Gastrocnemius medialis (tissue), 4 donors: Measurements from ENCODE around the gene USP27X. TPM values are rescaled to one million over a fixed set of nuclear protein-coding genes. Genes with fewer than 3 reads are reported as not detected.
A peak's percentile ranks its signal among the peaks of the same experiment; 100 is the strongest.

Experiments
- ATAC-seq, 2 donors: fragments of 150-250 bp; one replicate each; pipeline ENCODE4 v1.9.1; 2016
- DNase-seq, 2 donors: peaks; one replicate each; pipeline ENCODE4 v3.0.0-alpha.2; 2019
- H3K27ac ChIP-seq, 4 donors: fragments of 200-600 bp; sonication (generic); 1 replicate in 1 of 4; 2 replicates in 3 of 4; pipeline ENCODE4 v1.5.1; 2016 to 2018; ENCODE audit warnings: mild to moderate bottlenecking in 2 of 4, moderate library complexity in 1 of 4
- H3K27me3 ChIP-seq, 3 donors: fragments of 200-600 bp; sonication (generic) in 2 of 3; 1 replicate in 1 of 3; 2 replicates in 2 of 3; pipeline versions ENCODE4 v1.5.1 to v1.6.0; 2016 to 2019; ENCODE audit warnings: mild to moderate bottlenecking in 1 of 3, moderate library complexity in 1 of 3
- H3K36me3 ChIP-seq, 2 donors: fragments of 200-600 bp; sonication (generic) in 1 of 2; one replicate each; pipeline ENCODE4 v1.5.1; 2017 to 2018
- H3K4me1 ChIP-seq, 2 donors: fragments of 200-600 bp; sonication (generic) in 1 of 2; one replicate each; pipeline ENCODE4 v1.5.1; 2016 to 2017; ENCODE audit warnings: mild to moderate bottlenecking in 2 of 2
- H3K4me3 ChIP-seq, 4 donors: fragments of 200-600 bp; sonication (generic) in 3 of 4; 1 replicate in 1 of 4; 2 replicates in 3 of 4; pipeline ENCODE4 v1.5.1; 2016 to 2019; ENCODE audit warnings: mild to moderate bottlenecking in 2 of 4
- H3K9me3 ChIP-seq, 3 donors: fragments of 200-600 bp; sonication (generic) in 2 of 3; 1 replicate in 1 of 3; 2 replicates in 2 of 3; pipeline ENCODE4 v1.5.1; 2016 to 2019
- CTCF ChIP-seq, 5 experiments: fragments of 450-650 bp in 3 of 5; fragments of 200-600 bp in 2 of 5; sonication (generic) in 2 of 5; IDR thresholded peaks in 4 of 5; conservative IDR thresholded peaks in 1 of 5; 1 replicate in 4 of 5; 2 replicates in 1 of 5; pipeline ENCODE4 v1.5.1; 2016 to 2019; ENCODE audit warnings: antibody characterized with exemption in 5 of 5, mild to moderate bottlenecking in 3 of 5, moderate library complexity in 3 of 5
- POLR2A ChIP-seq, 2 donors: fragments of 450-650 bp; IDR thresholded peaks; one replicate each; pipeline ENCODE4 v1.6.1; 2017; ENCODE audit warnings: antibody characterized with exemption in 2 of 2, mild to moderate bottlenecking in 2 of 2, moderate library complexity in 2 of 2
- in situ Hi-C, 4 donors: fragments of 200-750 bp; cut with MboI; loops; one replicate each; pipeline versions ENCODE4 v1.15.0 to v1.8.0; 2017; ENCODE audit warnings: low sequenced_read_pairs in 4 of 4
- intact Hi-C: fragments of 100-400 bp; cut with DNase I; formaldehyde crosslinking; loops from one replicate; pipeline ENCODE4 v1.15.1; 2023; ENCODE audit warnings: low total_unique reads
- total RNA-seq, 4 donors: library from RNA; depleted of rRNA; stranded (reverse); fragments of >200 nt; gene quantifications; one replicate each; pipeline versions ENCODE4 v1.1.0 to v1.2.3, GENCODE V29; 2016

USP27X gene
- total RNA-seq, 4 donors from 2014 or later: 1.0 to 2.0 (median 1.7) TPM

GRCh38 chrX:49922291-49923241, 43.3 kb downstream of the USP27X start, which contains the start of gene CLCN5:
Gene CLCN5, plus strand, starts transcription at chrX:49922596. Its CDS starts 2,703 bp downstream, at chrX:49925299.
- Histone ChIP-seq H3K27ac (peak within 1 kb of the TSS; percentile 85 to 94 (median 92)), H3K4me3 (peak within 1 kb of the TSS; percentile 74 to 95 (median 82)), H3K4me1 (peaks cover 4 to 17% of the 10 kb centered on the region in 2 donors), H3K9me3 (no peaks in the 10 kb centered on the region), H3K27me3 (no peaks in the 10 kb centered on the region), H3K36me3 (no peaks in the 10 kb centered on the region)
- TF ChIP-seq POLR2A (IDR thresholded peaks at IDR 0.05) (peak; percentile 63 to 76), CTCF (IDR thresholded peaks at IDR 0.05 in 4 of 5, conservative IDR thresholded peaks at IDR 0.05 in 1 of 5) (no peak)
- in situ Hi-C loops (loop anchor here in 3 of 4 donors (25.0 kb wide), 2 partner anchors 165 to 665 kb away; no protein-coding TSS in a partner anchor), intact Hi-C loops (loop anchor here (5.0 to 10.0 kb wide), 2 partner anchors 40 to 72 kb away; no protein-coding TSS in a partner anchor)
- peak; percentile 90 to 96 for DNase-seq
- peak; percentile 89 to 90 for ATAC-seq

GRCh38 chrX:49925176-49925575, 45.9 kb downstream of the USP27X start:
- H3K4me3 ChIP-seq: no peak overlapping the region
- no peak overlapping the region for H3K27ac ChIP-seq
- H3K27me3 ChIP-seq: no peaks in the 10 kb centered on the region
- intact Hi-C loops: loop anchor here (10.0 kb wide), 1 partner anchor 70 kb away; no protein-coding TSS in a partner anchor
- no peaks in the 10 kb centered on the region for H3K36me3 ChIP-seq
- no peak for DNase-seq
- peaks cover 4 to 17% of the 10 kb centered on the region in 2 donors for H3K4me1 ChIP-seq
- in situ Hi-C loops: no loop called here
- no peaks in the 10 kb centered on the region for H3K9me3 ChIP-seq
- no peak for ATAC-seq
- TF ChIP-seq CTCF (IDR thresholded peaks at IDR 0.05 in 4 of 5, conservative IDR thresholded peaks at IDR 0.05 in 1 of 5) (no peak), POLR2A (IDR thresholded peaks at IDR 0.05) (no peak)

- Histone ChIP-seq H3K27me3 (no peaks in the 10 kb centered on the region), H3K4me1 (peaks cover 4 to 7% of the 10 kb centered on the region in 2 donors), H3K36me3 (no peaks in the 10 kb centered on the region), H3K27ac (no peak overlapping the region), H3K4me3 (no peak overlapping the region), H3K9me3 (no peaks in the 10 kb centered on the region)
- in situ Hi-C loops: no loop called here
- intact Hi-C loops: no loop called here
- no peak for ATAC-seq
- DNase-seq: no peak
- no peak for TF ChIP-seq POLR2A (IDR thresholded peaks at IDR 0.05)
- TF ChIP-seq CTCF (IDR thresholded peaks at IDR 0.05 in 4 of 5, conservative IDR thresholded peaks at IDR 0.05 in 1 of 5): no peak
Measured at GRCh38 chrX:49930039-49930438, 50.8 kb downstream of the USP27X start.

Other genes starting within 250 kb of the USP27X start
- not detected for gene PAGE1, start 183.5 kb upstream of the USP27X start, total RNA-seq
- gene PAGE4, start 50.2 kb upstream of the USP27X start, total RNA-seq: not detected
- gene CLCN5, start 43.1 kb downstream of the USP27X start, total RNA-seq: 10 to 100 TPM in 1 of 4 donors, 1 to 10 TPM in 3; 2.7 to 13.1 (median 6.8) TPM